ENCODE results near the gene APOBEC3A. TPM values are rescaled to one million over a fixed set of nuclear protein-coding genes. Genes with fewer than 3 reads are reported as not detected.
A peak's percentile ranks its signal among the peaks of the same experiment; 100 is the strongest.
"Not testable (repeated sequence)": the region's sequence is repeated elsewhere in the genome, so short reads cannot be mapped to it uniquely, and the experiment has no call there.

Gene APOBEC3A
- total RNA-seq, 1 donor from 2014 or later: not detected

GRCh38 chr22:38957808-38958650 is 620 bp downstream of the APOBEC3A start:
- DNase-seq (ENCODE audit: low read depth): no peak

- not testable (repeated sequence) for DNase-seq (ENCODE audit: low read depth)
Observed at GRCh38 chr22:38958651-38958943, 1.2 kb downstream of the APOBEC3A start.

- no peak for DNase-seq (ENCODE audit: low read depth)
Observed at GRCh38 chr22:38959590-38959989, 2.2 kb downstream of the APOBEC3A start.

GRCh38 chr22:38960673-38961072 is 3.3 kb downstream of the APOBEC3A start:
- not testable (repeated sequence) for DNase-seq (ENCODE audit: low read depth)

GRCh38 chr22:38963291-38963738 is 5.9 kb downstream of the APOBEC3A start:
- DNase-seq (ENCODE audit: low read depth): peak; percentile 10

GRCh38 chr22:38963872-38964271 is 6.5 kb downstream of the APOBEC3A start:
- no peak for DNase-seq (ENCODE audit: low read depth)

- no peak for DNase-seq (ENCODE audit: low read depth)
Observed at GRCh38 chr22:38964306-38964705, 6.9 kb downstream of the APOBEC3A start.

- DNase-seq (ENCODE audit: low read depth): no peak
Observed at GRCh38 chr22:38964989-38965388, 7.6 kb downstream of the APOBEC3A start.

- DNase-seq (ENCODE audit: low read depth): no peak
Observed at GRCh38 chr22:38965614-38966379, 8.4 kb downstream of the APOBEC3A start.

- DNase-seq (ENCODE audit: low read depth): no peak
Observed at GRCh38 chr22:38966380-38966702, 8.9 kb downstream of the APOBEC3A start.

- DNase-seq (ENCODE audit: low read depth): no peak
Observed at GRCh38 chr22:38966942-38967341, 9.5 kb downstream of the APOBEC3A start.

- DNase-seq (ENCODE audit: low read depth): no peak
Observed at GRCh38 chr22:38967451-38968450, 10.3 kb downstream of the APOBEC3A start.

GRCh38 chr22:38968801-38969200 is 11.4 kb downstream of the APOBEC3A start:
- no peak for DNase-seq (ENCODE audit: low read depth)

GRCh38 chr22:38970551-38970950 is 13.1 kb downstream of the APOBEC3A start:
- no peak for DNase-seq (ENCODE audit: low read depth)

- no peak for DNase-seq (ENCODE audit: low read depth)
Observed at GRCh38 chr22:38971202-38971601, 13.8 kb downstream of the APOBEC3A start.

GRCh38 chr22:38971791-38972190 is 14.4 kb downstream of the APOBEC3A start:
- DNase-seq (ENCODE audit: low read depth): no peak

GRCh38 chr22:38972558-38972957 is 15.1 kb downstream of the APOBEC3A start:
- DNase-seq (ENCODE audit: low read depth): no peak

- DNase-seq (ENCODE audit: low read depth): peak; percentile 41
Observed at GRCh38 chr22:38973289-38974169, 16.1 kb downstream of the APOBEC3A start.

- no peak for DNase-seq (ENCODE audit: low read depth)
Observed at GRCh38 chr22:38974170-38974825, 16.9 kb downstream of the APOBEC3A start.

- DNase-seq (ENCODE audit: low read depth): no peak
Observed at GRCh38 chr22:38974826-38975175, 17.4 kb downstream of the APOBEC3A start.
